ENCODE data around the gene GPX4. TPM values are rescaled to one million over a fixed set of nuclear protein-coding genes. Genes with fewer than 3 reads are reported as not detected.

The GPX4 gene
- total RNA-seq, 1 donor from 2014 or later = 330 TPM

DNA sequence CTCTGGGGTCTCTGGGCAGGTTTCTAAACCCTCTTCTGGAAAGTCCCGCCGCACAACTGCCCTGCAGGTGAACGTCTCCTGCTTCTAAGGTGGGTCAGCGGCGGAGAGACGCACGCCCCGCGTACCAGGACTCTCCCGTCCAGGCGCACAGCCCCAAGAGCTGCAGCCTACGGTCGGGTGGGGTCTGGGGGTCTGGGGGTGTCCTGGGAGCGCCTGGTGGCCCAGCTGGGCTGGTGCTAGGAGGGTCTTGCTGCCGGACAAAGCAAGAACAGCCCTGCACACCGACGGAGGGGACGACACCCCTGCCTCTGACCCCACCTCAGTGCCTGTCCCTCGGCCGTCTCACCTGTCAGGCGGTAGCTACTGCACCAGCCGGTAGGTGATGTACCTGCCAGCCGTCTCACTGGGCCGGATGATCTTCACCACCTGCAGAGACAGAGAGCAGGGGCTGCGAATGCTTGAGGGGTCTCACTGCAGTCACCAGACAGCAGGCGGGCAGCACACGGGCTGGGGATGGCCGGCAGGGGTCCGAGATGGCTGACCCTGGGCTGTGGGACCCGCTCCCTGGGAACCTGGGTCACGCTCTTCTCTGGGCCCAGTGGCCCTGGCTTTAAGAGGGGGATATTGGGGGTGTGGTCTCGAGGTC, 14.5 kb upstream of the GPX4 start:
- TF ChIP-seq, protein P1, sequence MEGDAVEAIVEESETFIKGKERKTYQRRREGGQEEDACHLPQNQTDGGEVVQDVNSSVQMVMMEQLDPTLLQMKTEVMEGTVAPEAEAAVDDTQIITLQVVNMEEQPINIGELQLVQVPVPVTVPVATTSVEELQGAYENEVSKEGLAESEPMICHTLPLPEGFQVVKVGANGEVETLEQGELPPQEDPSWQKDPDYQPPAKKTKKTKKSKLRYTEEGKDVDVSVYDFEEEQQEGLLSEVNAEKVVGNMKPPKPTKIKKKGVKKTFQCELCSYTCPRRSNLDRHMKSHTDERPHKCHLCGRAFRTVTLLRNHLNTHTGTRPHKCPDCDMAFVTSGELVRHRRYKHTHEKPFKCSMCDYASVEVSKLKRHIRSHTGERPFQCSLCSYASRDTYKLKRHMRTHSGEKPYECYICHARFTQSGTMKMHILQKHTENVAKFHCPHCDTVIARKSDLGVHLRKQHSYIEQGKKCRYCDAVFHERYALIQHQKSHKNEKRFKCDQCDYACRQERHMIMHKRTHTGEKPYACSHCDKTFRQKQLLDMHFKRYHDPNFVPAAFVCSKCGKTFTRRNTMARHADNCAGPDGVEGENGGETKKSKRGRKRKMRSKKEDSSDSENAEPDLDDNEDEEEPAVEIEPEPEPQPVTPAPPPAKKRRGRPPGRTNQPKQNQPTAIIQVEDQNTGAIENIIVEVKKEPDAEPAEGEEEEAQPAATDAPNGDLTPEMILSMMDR (IDR thresholded peaks at IDR 0.05; ENCODE audit: unreplicated experiment) = no peak
- no peak overlapping the region for H3K4me3 Mint-ChIP-seq (ENCODE audit: unreplicated experiment)
- no peak for DNase-seq (ENCODE audit: low spot score)
- H3K36me3 Mint-ChIP-seq (ENCODE audit: low read depth, unreplicated experiment) = peaks cover 8% of the 10 kb centered on the region
- no peak overlapping the region for H3K27ac Mint-ChIP-seq (ENCODE audit: unreplicated experiment)
- H3K4me1 Mint-ChIP-seq (ENCODE audit: unreplicated experiment) = peaks cover 3% of the 10 kb centered on the region
- H3K9me3 Mint-ChIP-seq (ENCODE audit: unreplicated experiment) = no peaks in the 10 kb centered on the region
- peaks cover 8% of the 10 kb centered on the region for H3K27me3 Mint-ChIP-seq (ENCODE audit: unreplicated experiment)

DNA sequence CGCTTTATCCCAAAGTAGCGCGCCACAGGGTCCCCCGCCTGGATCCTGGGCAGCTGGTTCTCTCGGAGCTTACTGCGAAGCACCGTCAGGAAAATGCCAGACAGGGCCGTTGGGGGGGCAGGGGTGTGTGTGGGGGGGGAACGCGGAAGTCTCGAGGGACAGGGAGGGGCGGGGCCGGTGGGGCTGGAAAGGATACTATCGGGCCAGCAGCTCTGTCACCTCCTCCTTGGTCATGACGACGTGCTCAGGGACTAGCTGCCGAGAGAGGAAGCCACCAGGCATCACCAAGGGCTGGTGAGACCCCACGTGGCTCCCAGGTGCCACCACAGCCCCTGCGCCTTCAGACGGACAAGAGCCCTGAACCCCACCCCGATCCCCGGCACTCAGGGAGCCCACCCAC, 13.9 kb upstream of the GPX4 start:
- Mint-ChIP-seq H3K9me3 (ENCODE audit: unreplicated experiment) (no peaks in the 10 kb centered on the region), H3K4me3 (ENCODE audit: unreplicated experiment) (no peak overlapping the region), H3K4me1 (ENCODE audit: unreplicated experiment) (peaks cover 3% of the 10 kb centered on the region), H3K27ac (ENCODE audit: unreplicated experiment) (no peak overlapping the region), H3K36me3 (ENCODE audit: low read depth, unreplicated experiment) (peaks cover 7% of the 10 kb centered on the region), H3K27me3 (ENCODE audit: unreplicated experiment) (peaks cover 8% of the 10 kb centered on the region)
- DNase-seq (ENCODE audit: low spot score) = no peak
- TF ChIP-seq, protein P1 (IDR thresholded peaks at IDR 0.05; ENCODE audit: unreplicated experiment) = no peak

DNA sequence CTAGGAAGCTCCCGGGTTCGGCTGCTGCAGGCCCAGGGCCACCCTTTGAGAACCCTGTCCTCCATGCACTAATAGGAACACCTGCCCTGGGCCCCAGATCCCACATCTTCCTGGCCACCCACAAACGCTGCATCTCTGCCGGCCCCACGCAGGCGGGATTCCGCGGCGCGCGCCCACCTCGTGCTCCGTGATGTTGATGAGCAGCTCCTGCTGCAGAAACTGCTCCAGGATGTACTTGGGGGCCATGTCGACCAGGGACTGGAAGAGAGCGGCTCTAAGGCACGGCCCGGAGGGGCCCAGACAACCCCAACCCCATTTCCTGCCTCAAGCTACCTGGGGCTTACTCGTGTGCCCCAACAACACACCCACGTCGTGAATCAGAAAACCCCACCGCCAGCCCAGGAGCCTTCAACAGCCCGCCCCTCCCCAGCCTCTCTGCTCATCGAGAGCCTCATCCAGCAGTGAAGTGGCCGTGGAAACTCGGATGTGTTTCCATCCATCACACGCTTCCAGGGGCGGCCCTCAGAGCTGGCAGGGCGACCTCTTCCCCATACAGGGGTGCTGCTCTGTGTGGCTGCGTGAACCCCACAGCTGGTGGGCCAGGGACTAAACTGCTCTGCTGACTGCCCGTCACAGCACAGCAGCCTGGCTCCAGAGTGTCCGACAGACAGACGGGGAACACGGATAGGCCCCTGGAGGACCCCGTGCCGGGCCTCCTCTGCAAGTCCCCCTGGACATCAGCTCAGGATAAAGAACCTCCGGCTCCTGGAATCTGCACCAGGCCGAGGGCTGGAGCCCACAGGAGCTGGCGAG, 12.9 kb upstream of the GPX4 start:
- H3K36me3 Mint-ChIP-seq (ENCODE audit: low read depth, unreplicated experiment) = peaks cover 4% of the 10 kb centered on the region
- no peaks in the 10 kb centered on the region for H3K9me3 Mint-ChIP-seq (ENCODE audit: unreplicated experiment)
- no peak for DNase-seq (ENCODE audit: low spot score)
- H3K4me3 Mint-ChIP-seq (ENCODE audit: unreplicated experiment) = no peak overlapping the region
- TF ChIP-seq, protein P1 (IDR thresholded peaks at IDR 0.05; ENCODE audit: unreplicated experiment) = no peak
- H3K27ac Mint-ChIP-seq (ENCODE audit: unreplicated experiment) = no peak overlapping the region
- peaks cover 9% of the 10 kb centered on the region for H3K27me3 Mint-ChIP-seq (ENCODE audit: unreplicated experiment)
- peaks cover 9% of the 10 kb centered on the region for H3K4me1 Mint-ChIP-seq (ENCODE audit: unreplicated experiment)

DNA sequence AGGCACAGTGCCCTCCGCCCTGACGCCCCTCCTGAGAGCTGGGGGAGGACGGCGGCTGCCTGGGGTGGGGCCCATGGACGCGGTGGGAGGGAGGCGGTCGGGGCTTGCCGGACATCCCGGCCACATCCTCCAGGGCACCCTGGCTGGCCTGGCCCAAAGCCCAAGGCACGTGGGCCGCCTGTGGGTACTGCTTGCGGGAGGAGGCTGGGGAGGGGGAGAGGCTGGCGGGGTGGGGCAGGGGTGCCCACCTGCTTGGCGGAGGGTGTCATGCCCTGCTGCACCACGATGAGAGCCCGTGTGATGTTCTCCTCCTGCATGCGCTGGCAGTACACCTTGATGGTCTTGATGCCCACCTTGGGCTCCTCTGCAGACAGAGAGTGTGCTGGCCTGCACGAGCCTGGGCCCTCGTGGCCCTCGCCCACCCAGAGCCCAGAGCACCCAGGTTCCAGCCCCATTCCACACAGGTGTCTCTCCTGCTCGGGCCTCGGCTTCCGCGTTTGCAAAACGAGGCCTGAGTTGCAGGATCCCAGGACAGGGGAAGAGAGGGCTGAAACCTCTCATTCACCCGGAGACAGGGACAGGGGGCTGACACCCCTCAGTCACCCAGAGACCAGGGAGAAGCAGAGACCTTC, 12.1 kb upstream of the GPX4 start:
- H3K4me3 Mint-ChIP-seq (ENCODE audit: unreplicated experiment) = no peak overlapping the region

More for the DNA sequence above, 12.1 kb upstream of the GPX4 start:
- peaks cover 9% of the 10 kb centered on the region for H3K4me1 Mint-ChIP-seq (ENCODE audit: unreplicated experiment)
- H3K9me3 Mint-ChIP-seq (ENCODE audit: unreplicated experiment) = no peaks in the 10 kb centered on the region
- peaks cover 4% of the 10 kb centered on the region for H3K36me3 Mint-ChIP-seq (ENCODE audit: low read depth, unreplicated experiment)
- TF ChIP-seq, protein P1 (IDR thresholded peaks at IDR 0.05; ENCODE audit: unreplicated experiment) = no peak
- H3K27ac Mint-ChIP-seq (ENCODE audit: unreplicated experiment) = no peak overlapping the region
- peaks cover 10% of the 10 kb centered on the region for H3K27me3 Mint-ChIP-seq (ENCODE audit: unreplicated experiment)
- DNase-seq (ENCODE audit: low spot score) = no peak

All from endothelial cell (in vitro differentiated cells).